PC-3 (cell line): ENCODE measurements around the gene ADAMTS17. TPM values are rescaled to one million over a fixed set of nuclear protein-coding genes. Genes with fewer than 3 reads are reported as not detected.
A peak's percentile ranks its signal among the peaks of the same experiment; 100 is the strongest.

Experiments used
- ATAC-seq: fragments of 200-7000 bp; cut with Tn5 transposase; 2 replicates; pipeline ENCODE4 v1.9.1; 2020; ENCODE audit warnings: mild to moderate bottlenecking, moderate library complexity
- BruUV-seq: library from RNA; stranded (reverse); fragments of 400-500 nt; replicated peaks from 2 replicates; lab custom pipeline; 2021; lab: Mats Ljungman, UMichigan
- CTCF ChIA-PET: fragments of 300-600 bp; sonication (Branson Sonifier 250); formaldehyde crosslinking; loops from one replicate; lab custom pipeline; 2022; ENCODE audit warnings: antibody characterized with exemption; lab: Charles Lee
- POLR2A ChIA-PET: fragments of 300-600 bp; sonication (Branson Sonifier 250); formaldehyde crosslinking; loops from one replicate; lab custom pipeline; 2022; ENCODE audit warnings: antibody characterized with exemption; ENCODE audit not compliant: unreplicated experiment; lab: Charles Lee
- DNase-seq: peaks from one replicate; pipeline ENCODE4 v3.0.0-alpha.2; 2015
- H2AFZ ChIP-seq: fragments of 300-600 bp; sonication (generic); 2 replicates; pipeline ENCODE4 v1.6.0; 2016; ENCODE audit warnings: antibody characterized with exemption, low read length
- H3F3A ChIP-seq: fragments of 300-600 bp; sonication (generic); one replicate; pipeline ENCODE4 v1.6.0; 2017; ENCODE audit warnings: antibody characterized with exemption, low read length, control low read depth, mild to moderate bottlenecking; ENCODE audit not compliant: unreplicated experiment
- H3K27ac ChIP-seq: fragments of 300-600 bp; sonication (generic); 2 replicates; pipeline ENCODE4 v1.5.1; 2016; ENCODE audit warnings: mild to moderate bottlenecking, low read length
- H3K27me3 ChIP-seq: fragments of 300-600 bp; sonication (generic); 2 replicates; pipeline ENCODE4 v1.6.1; 2016; ENCODE audit warnings: low read length, mixed read lengths
- H3K36me3 ChIP-seq: fragments of 300-600 bp; sonication (generic); 2 replicates; pipeline ENCODE4 v1.6.1; 2016; ENCODE audit warnings: low read depth, mixed run types, low read length, mixed read lengths
- H3K4me1 ChIP-seq: fragments of 300-600 bp; sonication (generic); 2 replicates; pipeline ENCODE4 v1.5.1; 2016; ENCODE audit warnings: low read length; ENCODE audit not compliant: insufficient read depth
- H3K4me2 ChIP-seq: fragments of 300-600 bp; sonication (generic); 2 replicates; pipeline ENCODE4 v1.6.0; 2016; ENCODE audit warnings: low read length
- H3K4me3 ChIP-seq: fragments of 300-600 bp; sonication (generic); 2 replicates; pipeline ENCODE4 v1.5.1; 2016; ENCODE audit warnings: mild to moderate bottlenecking, low read length, mixed read lengths
- H3K79me2 ChIP-seq: fragments of 300-600 bp; sonication (generic); 2 replicates; pipeline ENCODE4 v1.6.1; 2017; ENCODE audit warnings: low read length, mixed read lengths
- H3K9ac ChIP-seq: fragments of 300-600 bp; sonication (generic); 2 replicates; pipeline ENCODE4 v1.6.0; 2016; ENCODE audit warnings: mild to moderate bottlenecking, low read length
- H3K9me2 ChIP-seq: fragments of 300-600 bp; sonication (generic); replicated peaks from 2 replicates; pipeline ENCODE4 v1.6.1; 2016; ENCODE audit warnings: mixed run types, low read length, mixed read lengths
- H3K9me3 ChIP-seq: fragments of 300-600 bp; sonication (generic); 2 replicates; pipeline ENCODE4 v1.6.1; 2016; ENCODE audit warnings: low read length, mixed read lengths
- H4K20me1 ChIP-seq: fragments of 300-600 bp; sonication (generic); 2 replicates; pipeline ENCODE4 v1.6.1; 2016; ENCODE audit warnings: low read length, mixed read lengths
- CTCF ChIP-seq: fragments of 300-600 bp; sonication (generic); conservative IDR thresholded peaks from 2 replicates; pipeline ENCODE4 v1.5.1; 2017; ENCODE audit warnings: antibody characterized with exemption, low read depth, mild to moderate bottlenecking, low read length
- EZH2 ChIP-seq: fragments of 300-600 bp; sonication (generic); IDR thresholded peaks from one replicate; pipeline ENCODE4 v1.6.1; 2017; ENCODE audit warnings: antibody characterized with exemption, mild to moderate bottlenecking, low read length; ENCODE audit not compliant: unreplicated experiment
- EZH2phosphoT487 ChIP-seq: fragments of 300-600 bp; sonication (generic); IDR thresholded peaks from 2 replicates; pipeline ENCODE4 v1.6.1; 2018; ENCODE audit warnings: mild to moderate bottlenecking, antibody characterized with exemption, low read length, borderline replicate concordance
- intact Hi-C: fragments of 100-400 bp; cut with micrococcal nuclease; formaldehyde crosslinking; loops from 2 replicates; pipeline ENCODE4 v1.9.0; 2023
- total RNA-seq: library from RNA; depleted of rRNA; stranded (reverse); fragments of >200 nt; gene quantifications from 2 replicates; pipeline ENCODE4 v1.2.3, GENCODE V29; 2014

The ADAMTS17 gene
- total RNA-seq, 1 experiment from 2014 or later: 6.9 TPM

GRCh38 chr15:100096700-100097099 lies 245.1 kb downstream of the ADAMTS17 start:
- POLR2A ChIA-PET: no interaction called here
- intact Hi-C loops: no loop called here

GRCh38 chr15:100096248-100096600 lies 245.6 kb downstream of the ADAMTS17 start:
- DNase-seq (no peak), ATAC-seq (no peak)
- no peaks in the 10 kb centered on the region for H4K20me1 ChIP-seq
- ChIA-PET CTCF (no interaction called here), POLR2A (no interaction called here)
- H3K4me1 ChIP-seq: peaks cover 37% of the 10 kb centered on the region
- H3F3A ChIP-seq: no peaks in the 10 kb centered on the region
- H2AFZ ChIP-seq: no peak overlapping the region
- intact Hi-C loops: no loop called here
- TF ChIP-seq CTCF: no peak
- TF ChIP-seq EZH2: no peak
- no peak for TF ChIP-seq EZH2phosphoT487
- H3K4me2 ChIP-seq: no peak overlapping the region
- no peak overlapping the region for H3K27ac ChIP-seq
- H3K79me2 ChIP-seq: no peaks in the 10 kb centered on the region
- no peaks in the 10 kb centered on the region for H3K27me3 ChIP-seq
- H3K9me2 ChIP-seq: no peaks in the 10 kb centered on the region
- H3K9me3 ChIP-seq: no peaks in the 10 kb centered on the region
- H3K9ac ChIP-seq: no peak overlapping the region
- H3K4me3 ChIP-seq: no peak overlapping the region
- H3K36me3 ChIP-seq: no peaks in the 10 kb centered on the region
- no TSS peak for BruUV-seq

More at GRCh38 chr15:100096700-100097099, 245.1 kb downstream of the ADAMTS17 start:
- Histone ChIP-seq H3K79me2 (no peaks in the 10 kb centered on the region), H3K4me1 (peaks cover 37% of the 10 kb centered on the region), H3K9me3 (no peaks in the 10 kb centered on the region), H3K4me2 (no peak overlapping the region), H3K9ac (no peak overlapping the region), H3K27me3 (no peaks in the 10 kb centered on the region), H3F3A (no peaks in the 10 kb centered on the region), H3K36me3 (no peaks in the 10 kb centered on the region), H4K20me1 (no peaks in the 10 kb centered on the region), H3K9me2 (no peaks in the 10 kb centered on the region), H3K27ac (no peak overlapping the region), H2AFZ (no peak overlapping the region), H3K4me3 (no peak overlapping the region)
- ATAC-seq (no peak), DNase-seq (no peak)
- TF ChIP-seq EZH2: no peak
- TF ChIP-seq CTCF: no peak
- TF ChIP-seq EZH2phosphoT487: no peak
- CTCF ChIA-PET: no interaction called here
- BruUV-seq: no TSS peak

- intact Hi-C loops: no loop called here
- no peaks in the 10 kb centered on the region for H3K9me3 ChIP-seq
- CTCF ChIA-PET: no interaction called here
- no peaks in the 10 kb centered on the region for H3K79me2 ChIP-seq
- H3K4me2 ChIP-seq: no peak overlapping the region
- BruUV-seq: no TSS peak
- no peak overlapping the region for H3K9ac ChIP-seq
- no peak overlapping the region for H2AFZ ChIP-seq
- H4K20me1 ChIP-seq: no peaks in the 10 kb centered on the region
- H3F3A ChIP-seq: no peaks in the 10 kb centered on the region
- H3K27me3 ChIP-seq: no peaks in the 10 kb centered on the region
- peaks cover 37% of the 10 kb centered on the region for H3K4me1 ChIP-seq
- no peak overlapping the region for H3K27ac ChIP-seq
- TF ChIP-seq EZH2 (no peak), EZH2phosphoT487 (no peak), CTCF (no peak)
- H3K36me3 ChIP-seq: no peaks in the 10 kb centered on the region
- no peak overlapping the region for H3K4me3 ChIP-seq
- POLR2A ChIA-PET: no interaction called here
- H3K9me2 ChIP-seq: no peaks in the 10 kb centered on the region
- DNase-seq (peak; percentile 76), ATAC-seq (peak; percentile 62)
Measured at GRCh38 chr15:100095541-100096247, 246.1 kb downstream of the ADAMTS17 start.
